K562 (cell line): ENCODE data around the gene FBXO4. TPM values are rescaled to one million over a fixed set of nuclear protein-coding genes. Genes with fewer than 3 reads are reported as not detected.

Source experiments
- ATAC-seq: fragments of 200-7000 bp; cut with Tn5 transposase; 3 replicates; pipeline ENCODE4 v1.9.1; 2020; ENCODE audit warnings: moderate library complexity
- BruUV-seq: library from RNA; stranded (reverse); fragments of 400-500 nt; replicated peaks from 2 replicates; lab custom pipeline; 2021; lab: Mats Ljungman, UMichigan
- CTCF ChIA-PET: fragments of 300-600 bp; formaldehyde crosslinking; extraction: SDS; loops from one replicate; lab custom pipeline; 2021; ENCODE audit warnings: low intra/inter-chr PET ratio; lab: Yijun Ruan, JAX
- POLR2A ChIA-PET: fragments of 300-600, 350-650 bp; sonication (Branson Sonifier 250); formaldehyde crosslinking; extraction: SDS; loops from one replicate; lab custom pipeline; 2021; ENCODE audit warnings: antibody characterized with exemption, inconsistent platforms; lab: Yijun Ruan, JAX
- DNase-seq, 4 experiments: peaks; one replicate each; pipeline versions ENCODE4 v3.0.0 to v3.0.0-alpha.2; 2011 to 2018; ENCODE audit warnings: low spot score in 3 of 4, mixed read lengths in 3 of 4; ENCODE audit errors: extremely low read depth in 1 of 4
- FAIRE-seq: peaks from 2 replicates; lab custom pipeline; 2011; peaks lifted over from hg19 to GRCh38; lab: Jason Lieb, UNC
- H2AFZ ChIP-seq: 2 replicates; pipeline ENCODE4 v1.6.0; 2011; ENCODE audit warnings: low read depth, low read length, control low read depth, inconsistent platforms
- H3K27ac ChIP-seq: fragments of 200-600 bp; 3 replicates; pipeline ENCODE4 v1.8.0; 2011; ENCODE audit warnings: low read depth, mild to moderate bottlenecking, control low read depth, inconsistent platforms, low read length, moderate library complexity, mixed read lengths; ENCODE audit errors: extremely low read depth
- H3K27me3 ChIP-seq, 2 experiments: fragments of 300-600 bp in 1 of 2; 2 replicates in 1 of 2; 3 replicates in 1 of 2; pipeline versions ENCODE4 v1.6.0 to v1.8.0; 2011; ENCODE audit warnings: inconsistent platforms in 2 of 2, low read length in 2 of 2, mild to moderate bottlenecking in 1 of 2, mixed read lengths in 1 of 2, moderate library complexity in 1 of 2; ENCODE audit not compliant: control insufficient read depth in 2 of 2, insufficient read depth in 2 of 2
- H3K36me3 ChIP-seq: fragments of 300-600 bp; 3 replicates; pipeline ENCODE4 v1.8.0; 2011; ENCODE audit warnings: mild to moderate bottlenecking, low read length, inconsistent platforms; ENCODE audit not compliant: control insufficient read depth, insufficient read depth
- H3K4me1 ChIP-seq, 2 experiments: fragments of 200-600 bp in 1 of 2; replicated peaks in 1 of 2; 2 replicates in 1 of 2; 3 replicates in 1 of 2; pipeline versions ENCODE4 v1.5.1 to v1.8.0; 2011; ENCODE audit warnings: inconsistent platforms in 2 of 2, low read length in 2 of 2, mild to moderate bottlenecking in 1 of 2, mixed read lengths in 1 of 2, moderate library complexity in 1 of 2; ENCODE audit not compliant: control insufficient read depth in 2 of 2, insufficient read depth in 2 of 2
- H3K4me2 ChIP-seq: 2 replicates; pipeline ENCODE4 v1.6.1; 2011; ENCODE audit warnings: low read length, control low read depth, inconsistent platforms, mixed read lengths; ENCODE audit not compliant: insufficient read depth
- H3K4me3 ChIP-seq: fragments of 200-600 bp; sonication (generic), shearing (Covaris generic); 2 replicates; pipeline ENCODE4 v1.5.1; 2016; ENCODE audit warnings: control low read depth, inconsistent platforms
- H3K79me2 ChIP-seq: fragments of 200-600 bp; 3 replicates; pipeline ENCODE4 v1.8.0; 2011; ENCODE audit warnings: low read length, inconsistent platforms; ENCODE audit not compliant: control insufficient read depth, insufficient read depth
- H3K9ac ChIP-seq, 2 experiments: 2 replicates each; pipeline versions ENCODE4 v1.6.0 to v1.6.1; 2011; ENCODE audit warnings: low read depth in 2 of 2, low read length in 2 of 2, control low read depth in 1 of 2, inconsistent platforms in 1 of 2, mild to moderate bottlenecking in 1 of 2, mixed read lengths in 1 of 2; ENCODE audit not compliant: insufficient read depth in 1 of 2
- H3K9me1 ChIP-seq: one replicate; pipeline ENCODE4 v1.6.0; 2011; ENCODE audit warnings: inconsistent platforms, mild to moderate bottlenecking, low read length, moderate library complexity; ENCODE audit not compliant: control insufficient read depth, insufficient read depth
- H3K9me3 ChIP-seq: replicated peaks from 2 replicates; pipeline ENCODE4 v1.5.1; 2011; ENCODE audit warnings: low read depth, low read length, inconsistent platforms; ENCODE audit not compliant: control insufficient read depth, insufficient read depth
- H4K20me1 ChIP-seq: replicated peaks from 2 replicates; pipeline ENCODE4 v1.6.1; 2011; ENCODE audit warnings: low read length, inconsistent platforms, mixed read lengths; ENCODE audit not compliant: control insufficient read depth, insufficient read depth
- CBFB ChIP-seq: sonication (generic); formaldehyde crosslinking; IDR thresholded peaks from 2 replicates; pipeline ENCODE4 v1.4.0; 2020; ENCODE audit warnings: mild to moderate bottlenecking, missing genetic modification reagents
- FUS ChIP-seq: fragments of 200-400 bp; formaldehyde crosslinking; optimal IDR thresholded peaks from 2 replicates; pipeline ENCODE3; 2017; ENCODE audit warnings: low read depth, low read length
- HNRNPLL ChIP-seq: fragments of 200-400 bp; formaldehyde crosslinking; IDR thresholded peaks from 2 replicates; pipeline ENCODE4 v1.6.1; 2017; ENCODE audit warnings: low read length, low read depth, mild to moderate bottlenecking; ENCODE audit not compliant: poor library complexity, severe bottlenecking
- NCOA2 ChIP-seq, 2 experiments: fragments of 450-650 bp; IDR thresholded peaks; 2 replicates each; pipeline ENCODE4 v1.6.1; 2018; ENCODE audit warnings: mild to moderate bottlenecking in 2 of 2, moderate library complexity in 1 of 2; ENCODE audit not compliant: partially characterized antibody in 2 of 2
- ZBTB17 ChIP-seq: fragments of 450-650 bp; formaldehyde crosslinking; IDR thresholded peaks from 2 replicates; pipeline ENCODE4 v1.4.0; 2020; ENCODE audit warnings: mild to moderate bottlenecking
- ZNF589 ChIP-seq: fragments of 200-800 bp; sonication (Bioruptor generic); IDR thresholded peaks from 2 replicates; pipeline ENCODE4 v1.6.1; 2016; ENCODE audit warnings: low read depth, missing genetic modification characterization, missing compliant biosample characterization
- WGBS: fragments of 100-300 bp; shearing (Covaris generic); methylation state at CpG from one replicate; pipeline ENCODE4 v1.1.6; 2016; ENCODE audit warnings: low coverage, mixed read lengths; ENCODE audit not compliant: insufficient coverage; ENCODE audit errors: missing lambda C conversion rate; 5-methylcytosine and 5-hydroxymethylcytosine counted together
- in situ Hi-C: fragments of 300-500 bp; cut with MboI; formaldehyde crosslinking; loops from 4 replicates; pipeline ENCODE4 v1.15.0; 2018; ENCODE audit warnings: inconsistent platforms, mixed read lengths
- intact Hi-C: fragments of 100-400 bp; cut with micrococcal nuclease; formaldehyde crosslinking; loops from 2 replicates; pipeline ENCODE4 v1.14.2; 2022
- polyA plus RNA-seq, 8 experiments: library from polyadenylated mRNA; depleted of rRNA in 4 of 8; stranded (reverse) in 5 of 8; unstranded in 3 of 8; fragments of >200 nt; fragmentation: Nextera tagmentation in 2 of 8; fragmentation: Illumina TruSeq in 1 of 8; extraction: Ambion mirVana in 2 of 8; extraction: Trizol in 1 of 8; gene quantifications; 2 replicates each; pipeline versions ENCODE4 v1.2.1 to v1.2.3, GENCODE V29; 2011 to 2014; ENCODE audit warnings: inconsistent platforms in 1 of 8, missing spikeins in 1 of 8
- total RNA-seq, 7 experiments: library from RNA; depleted of rRNA in 6 of 7; stranded (reverse); fragments of >200 nt in 6 of 7; fragmentation: Illumina TruSeq in 2 of 7; extraction: Trizol in 2 of 7; gene quantifications; 2 replicates each; pipeline versions ENCODE4 v1.2.1 to v1.2.3, GENCODE V29; 2011 to 2021; ENCODE audit warnings: low replicate concordance in 1 of 7
- TF ChIP-seq, protein P1 (sequence below): sonication (generic); formaldehyde crosslinking; IDR thresholded peaks from 2 replicates; pipeline ENCODE4 v1.8.1; 2023; ENCODE audit warnings: mild to moderate bottlenecking, missing genetic modification reagents
- TF ChIP-seq, protein P2 (sequence below), 3 experiments: fragments of 200-800 bp in 1 of 3; fragments of 250-450 bp in 1 of 3; fragments of 450-650 bp in 1 of 3; sonication (Bioruptor Pico) in 1 of 3; sonication (Bioruptor generic) in 1 of 3; formaldehyde crosslinking in 1 of 3; IDR thresholded peaks; 2 replicates each; pipeline versions ENCODE4 v1.6.1 to v1.8.0; 2016 to 2022; ENCODE audit warnings: mild to moderate bottlenecking in 2 of 3, missing genetic modification characterization in 2 of 3, missing compliant biosample characterization in 1 of 3, moderate library complexity in 1 of 3

The FBXO4 gene
- total and polyA plus RNA-seq, 9 of the 15 experiments (the other 6 are each of a cell fraction or from before 2014, with no cell fraction given): 5.9 to 33.4 (median 19.6) TPM

DNA sequence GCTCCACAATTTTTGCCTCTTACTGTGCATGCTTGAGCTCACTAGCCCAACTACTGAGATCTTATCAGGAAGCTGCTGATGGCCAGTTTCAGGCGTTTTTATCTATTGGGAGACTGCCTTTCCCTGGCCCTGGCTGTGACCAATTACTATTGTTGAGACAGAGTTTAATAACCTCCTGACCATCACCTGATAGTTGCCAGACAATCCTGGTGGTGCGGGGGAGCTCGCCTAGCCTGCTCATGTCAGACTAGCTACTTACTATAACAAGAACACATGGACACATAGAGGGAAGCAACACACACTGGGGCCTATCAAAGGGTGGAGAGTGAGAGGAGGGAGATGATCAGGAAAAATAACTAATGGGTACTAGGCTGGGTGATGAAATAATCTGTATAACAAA lies 41.8 kb upstream of the FBXO4 start (continued):
- TF ChIP-seq, protein P1, sequence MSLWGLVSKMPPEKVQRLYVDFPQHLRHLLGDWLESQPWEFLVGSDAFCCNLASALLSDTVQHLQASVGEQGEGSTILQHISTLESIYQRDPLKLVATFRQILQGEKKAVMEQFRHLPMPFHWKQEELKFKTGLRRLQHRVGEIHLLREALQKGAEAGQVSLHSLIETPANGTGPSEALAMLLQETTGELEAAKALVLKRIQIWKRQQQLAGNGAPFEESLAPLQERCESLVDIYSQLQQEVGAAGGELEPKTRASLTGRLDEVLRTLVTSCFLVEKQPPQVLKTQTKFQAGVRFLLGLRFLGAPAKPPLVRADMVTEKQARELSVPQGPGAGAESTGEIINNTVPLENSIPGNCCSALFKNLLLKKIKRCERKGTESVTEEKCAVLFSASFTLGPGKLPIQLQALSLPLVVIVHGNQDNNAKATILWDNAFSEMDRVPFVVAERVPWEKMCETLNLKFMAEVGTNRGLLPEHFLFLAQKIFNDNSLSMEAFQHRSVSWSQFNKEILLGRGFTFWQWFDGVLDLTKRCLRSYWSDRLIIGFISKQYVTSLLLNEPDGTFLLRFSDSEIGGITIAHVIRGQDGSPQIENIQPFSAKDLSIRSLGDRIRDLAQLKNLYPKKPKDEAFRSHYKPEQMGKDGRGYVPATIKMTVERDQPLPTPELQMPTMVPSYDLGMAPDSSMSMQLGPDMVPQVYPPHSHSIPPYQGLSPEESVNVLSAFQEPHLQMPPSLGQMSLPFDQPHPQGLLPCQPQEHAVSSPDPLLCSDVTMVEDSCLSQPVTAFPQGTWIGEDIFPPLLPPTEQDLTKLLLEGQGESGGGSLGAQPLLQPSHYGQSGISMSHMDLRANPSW: no peak
- no peak for TF ChIP-seq NCOA2 (IDR thresholded peaks at IDR 0.05; ENCODE audit: partially characterized antibody in 2 of 2)
- no peak for TF ChIP-seq ZBTB17
- TF ChIP-seq FUS: no peak

DNA sequence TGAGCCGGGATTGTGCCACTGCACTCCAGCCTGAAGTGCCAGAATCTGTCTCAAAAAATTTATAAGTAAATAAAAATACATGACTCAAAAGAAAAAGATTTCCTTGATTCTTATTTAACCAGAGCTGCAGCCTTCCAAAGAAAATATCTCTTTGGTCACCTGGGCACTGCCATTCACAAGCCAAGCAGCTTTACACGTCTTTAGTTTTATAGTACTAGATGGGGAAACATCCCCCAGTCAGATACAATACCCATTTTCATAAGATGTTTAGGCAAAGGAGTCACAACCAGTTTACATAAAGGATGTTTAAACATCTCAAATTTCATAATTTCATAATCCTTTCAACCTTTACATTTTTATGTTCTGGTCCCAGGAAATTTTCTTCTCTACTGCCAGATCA lies 41.1 kb upstream of the FBXO4 start:
- intact Hi-C loops (loop anchor here (2.0 kb wide), 1 partner anchor 21 kb away; the partner anchor contains the start of gene RIMOC1), in situ Hi-C loops (no loop called here)
- WGBS: 67% methylated on average over 2 of the region's 2 CpGs
- H2AFZ ChIP-seq: peak overlapping the region; percentile 71
- no TSS peak for BruUV-seq
- ATAC-seq (no peak), DNase-seq (no peak)
- no peak overlapping the region; a peak in 1 of 4 replicates for H3K9ac ChIP-seq
- H4K20me1 ChIP-seq: no peaks in the 10 kb centered on the region
- H3K27ac ChIP-seq: 0 out of 3 replicates have a peak overlapping the region, but pooled peaks have one; percentile 36
- H3K27me3 ChIP-seq: no peaks in the 10 kb centered on the region
- no peaks in the 10 kb centered on the region for H3K9me3 ChIP-seq
- H3K4me1 ChIP-seq: peaks cover 4 to 16% of the 10 kb centered on the region in 2 experiments; a peak in 3 of 5 replicates
- CTCF ChIA-PET: no interaction called here
- POLR2A ChIA-PET: interaction anchor here (0.9 to 5.0 kb wide), 4 partner anchors 9 to 20 kb away, joined by 3 to 25 read pairs (median 10); partner anchors contain the start of gene RIMOC1
- H3K36me3 ChIP-seq: no peaks in the 10 kb centered on the region
- TF ChIP-seq, protein P2, sequence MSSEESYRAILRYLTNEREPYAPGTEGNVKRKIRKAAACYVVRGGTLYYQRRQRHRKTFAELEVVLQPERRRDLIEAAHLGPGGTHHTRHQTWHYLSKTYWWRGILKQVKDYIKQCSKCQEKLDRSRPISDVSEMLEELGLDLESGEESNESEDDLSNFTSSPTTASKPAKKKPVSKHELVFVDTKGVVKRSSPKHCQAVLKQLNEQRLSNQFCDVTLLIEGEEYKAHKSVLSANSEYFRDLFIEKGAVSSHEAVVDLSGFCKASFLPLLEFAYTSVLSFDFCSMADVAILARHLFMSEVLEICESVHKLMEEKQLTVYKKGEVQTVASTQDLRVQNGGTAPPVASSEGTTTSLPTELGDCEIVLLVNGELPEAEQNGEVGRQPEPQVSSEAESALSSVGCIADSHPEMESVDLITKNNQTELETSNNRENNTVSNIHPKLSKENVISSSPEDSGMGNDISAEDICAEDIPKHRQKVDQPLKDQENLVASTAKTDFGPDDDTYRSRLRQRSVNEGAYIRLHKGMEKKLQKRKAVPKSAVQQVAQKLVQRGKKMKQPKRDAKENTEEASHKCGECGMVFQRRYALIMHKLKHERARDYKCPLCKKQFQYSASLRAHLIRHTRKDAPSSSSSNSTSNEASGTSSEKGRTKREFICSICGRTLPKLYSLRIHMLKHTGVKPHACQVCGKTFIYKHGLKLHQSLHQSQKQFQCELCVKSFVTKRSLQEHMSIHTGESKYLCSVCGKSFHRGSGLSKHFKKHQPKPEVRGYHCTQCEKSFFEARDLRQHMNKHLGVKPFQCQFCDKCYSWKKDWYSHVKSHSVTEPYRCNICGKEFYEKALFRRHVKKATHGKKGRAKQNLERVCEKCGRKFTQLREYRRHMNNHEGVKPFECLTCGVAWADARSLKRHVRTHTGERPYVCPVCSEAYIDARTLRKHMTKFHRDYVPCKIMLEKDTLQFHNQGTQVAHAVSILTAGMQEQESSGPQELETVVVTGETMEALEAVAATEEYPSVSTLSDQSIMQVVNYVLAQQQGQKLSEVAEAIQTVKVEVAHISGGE (CRISPR knock-in tag; IDR thresholded peaks at IDR 0.05): 0 out of 6 replicates have a peak, but pooled peaks of 1 of the 3 experiments have one; percentile 5
- no peak for TF ChIP-seq CBFB
- 0 out of 2 replicates have a peak, but pooled peaks have one; percentile 12 for TF ChIP-seq ZNF589 (CRISPR knock-in tag)
- no peak for TF ChIP-seq HNRNPLL
- TF ChIP-seq, all 486 proteins: peak for 2
- Histone ChIP-seq H3K9me1 (no peaks in the 10 kb centered on the region), H3K4me2 (no peak overlapping the region), H3K4me3 (no peak overlapping the region), H3K79me2 (no peaks in the 10 kb centered on the region)
- no peak for FAIRE-seq
